Measurements from ENCODE around the gene MEX3C. TPM values are rescaled to one million over a fixed set of nuclear protein-coding genes. Genes with fewer than 3 reads are reported as not detected.

The MEX3C gene
- total and polyA plus RNA-seq, 4 donors = 7.6 to 31.7 (median 21.0) TPM

Other genes starting within 250 kb of the MEX3C start
- gene ELAC1, start 229.6 kb downstream of the MEX3C start, total RNA-seq = 1 to 10 TPM; 5.1 to 7.3 TPM
- gene ELAC1, start 229.6 kb downstream of the MEX3C start, polyA plus RNA-seq = 1 to 10 TPM; 8.9 to 9.4 TPM
- 100 to 1,000 TPM; 109 to 136 TPM for gene SMAD4, start 167.5 kb downstream of the MEX3C start, total RNA-seq
- 10 to 100 TPM; 26.9 to 36.2 TPM for gene SMAD4, start 167.5 kb downstream of the MEX3C start, polyA plus RNA-seq

All from aorta (tissue), 4 donors.